22Rv1 (cell line): ENCODE data around the gene TWIST2.

Experiments
- CTCF ChIP-seq: fragments of 450-650 bp; IDR thresholded peaks from 2 replicates; pipeline ENCODE4 v1.5.1; 2017; ENCODE audit warnings: mild to moderate bottlenecking
- ZFX ChIP-seq: fragments of 450-650 bp; IDR thresholded peaks from 2 replicates; pipeline ENCODE4 v1.6.1; 2017; ENCODE audit warnings: antibody characterized with exemption, borderline replicate concordance

- TF ChIP-seq CTCF: no peak
- no peak for TF ChIP-seq ZFX
These were observed 63.7 kb downstream of the TWIST2 start for GRCh38 chr2:238911376-238912227.
